GM19099 (cell line): Measurements from ENCODE around the gene LACTBL1.

Experiments
- POLR2A ChIP-seq: IDR thresholded peaks from 3 replicates; pipeline ENCODE4 v1.6.1; 2011; ENCODE audit warnings: low read depth; ENCODE audit not compliant: insufficient read length; ENCODE audit errors: extremely low read depth

LACTBL1 gene

DNA sequence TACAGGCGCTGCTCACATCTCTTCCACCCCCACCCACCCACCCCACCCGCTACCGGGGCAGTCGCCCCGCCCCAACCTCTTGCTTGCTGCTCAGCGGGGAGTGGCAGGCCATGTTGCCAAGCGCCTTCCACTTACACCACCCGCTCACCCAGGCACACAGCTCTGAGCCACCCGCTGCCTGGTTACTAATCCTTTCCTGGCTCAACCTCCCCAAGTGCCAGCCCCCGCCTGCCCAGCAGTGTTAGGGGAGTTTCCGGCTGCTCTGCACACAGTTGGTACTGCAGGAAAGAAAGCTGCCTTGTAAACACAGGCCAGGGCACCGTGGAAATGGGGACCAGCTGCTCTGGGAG is 56.2 kb downstream of the LACTBL1 start:
- TF ChIP-seq POLR2A = no peak

DNA sequence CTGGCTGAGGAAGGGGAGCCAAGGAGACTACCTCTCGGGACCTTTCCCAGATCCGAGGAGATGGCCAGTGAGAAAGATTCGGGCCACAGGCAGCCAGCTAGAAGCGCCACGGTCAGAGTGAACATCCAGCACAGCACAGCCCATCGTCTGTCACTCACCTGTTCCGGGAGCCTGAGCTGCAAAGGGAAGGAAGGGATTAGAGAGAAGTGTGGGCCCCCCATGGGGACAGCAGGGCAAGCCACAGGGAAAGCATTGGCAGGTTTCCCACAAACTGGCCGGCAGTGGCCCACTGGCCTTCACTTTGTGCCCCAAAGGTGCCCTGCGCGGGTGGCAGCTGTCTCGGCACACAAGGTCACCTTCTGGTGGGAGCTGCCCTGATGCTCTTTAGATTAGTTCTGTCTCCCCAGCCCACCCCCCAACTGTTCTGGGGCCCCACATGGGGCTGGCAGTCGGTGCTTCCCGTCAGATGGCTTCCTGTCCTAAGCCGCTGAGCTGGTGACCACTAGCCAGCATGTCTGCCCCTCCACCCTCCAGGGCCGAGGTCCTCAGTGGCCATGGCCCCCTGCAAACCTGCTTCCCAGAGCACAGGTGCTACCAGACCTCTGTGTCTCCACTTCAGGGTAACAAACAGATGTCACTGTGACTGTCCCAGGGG is 56.7 kb downstream of the LACTBL1 start:
- TF ChIP-seq POLR2A = no peak

- no peak for TF ChIP-seq POLR2A
Measured at GRCh38 chr1:22915231-22915630, 57.4 kb downstream of the LACTBL1 start.

DNA sequence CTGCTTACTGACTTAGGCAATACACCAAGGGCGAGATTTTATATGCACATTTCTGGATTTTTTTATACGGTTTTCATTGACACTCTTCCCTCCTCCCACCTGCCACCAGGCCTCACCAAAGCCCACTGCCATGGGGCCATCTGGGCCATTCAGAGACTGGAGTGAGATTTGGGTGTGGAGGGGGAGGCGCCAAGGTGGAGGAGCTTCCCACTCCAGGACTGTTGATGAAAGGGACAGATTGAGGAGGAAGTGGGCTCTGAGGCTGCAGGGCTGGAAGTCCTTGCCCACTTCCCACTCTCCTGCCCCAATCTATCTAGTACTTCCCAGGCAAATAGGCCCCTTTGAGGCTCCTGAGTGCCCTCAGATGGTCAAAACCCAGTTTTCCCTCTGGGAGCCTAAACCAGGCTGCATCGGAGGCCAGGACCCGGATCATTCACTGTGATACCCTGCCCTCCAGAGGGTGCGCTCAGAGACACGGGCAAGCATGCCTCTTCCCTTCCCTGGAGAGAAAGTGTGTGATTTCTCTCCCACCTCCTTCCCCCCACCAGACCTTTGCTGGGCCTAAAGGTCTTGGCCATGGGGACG is 57.9 kb downstream of the LACTBL1 start:
- no peak for TF ChIP-seq POLR2A

DNA sequence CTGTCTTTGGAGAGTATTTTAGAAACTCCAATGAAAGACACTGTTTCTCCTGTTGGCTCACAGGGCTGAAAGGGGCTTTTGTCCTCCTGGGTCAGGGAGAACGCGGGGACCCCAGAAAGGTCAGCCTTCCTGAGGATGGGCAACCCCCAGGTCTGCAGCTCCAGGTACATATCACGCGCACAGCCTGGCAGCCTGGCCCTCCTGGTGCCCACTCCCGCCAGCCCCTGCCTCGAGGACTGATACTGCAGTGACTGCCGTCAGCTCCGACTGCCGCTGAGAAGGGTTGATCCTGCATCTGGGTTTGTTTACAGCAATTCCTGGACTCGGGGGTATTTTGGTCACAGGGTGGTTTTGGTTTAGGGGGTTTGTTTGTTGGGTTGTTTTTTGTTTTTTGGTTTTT is 58.5 kb downstream of the LACTBL1 start:
- TF ChIP-seq POLR2A = no peak

GRCh38 chr1:22913421-22914141 is 59.1 kb downstream of the LACTBL1 start:
- TF ChIP-seq POLR2A = no peak

GRCh38 chr1:22912311-22912710 is 60.4 kb downstream of the LACTBL1 start:
- TF ChIP-seq POLR2A = no peak

- no peak for TF ChIP-seq POLR2A
Measured at GRCh38 chr1:22910986-22911651, 61.5 kb downstream of the LACTBL1 start.

GRCh38 chr1:22910286-22910685 is 62.4 kb downstream of the LACTBL1 start:
- no peak for TF ChIP-seq POLR2A

- no peak for TF ChIP-seq POLR2A
Measured at GRCh38 chr1:22908880-22909426, 63.7 kb downstream of the LACTBL1 start.

GRCh38 chr1:22907528-22907927 is 65.1 kb downstream of the LACTBL1 start:
- TF ChIP-seq POLR2A = no peak

DNA sequence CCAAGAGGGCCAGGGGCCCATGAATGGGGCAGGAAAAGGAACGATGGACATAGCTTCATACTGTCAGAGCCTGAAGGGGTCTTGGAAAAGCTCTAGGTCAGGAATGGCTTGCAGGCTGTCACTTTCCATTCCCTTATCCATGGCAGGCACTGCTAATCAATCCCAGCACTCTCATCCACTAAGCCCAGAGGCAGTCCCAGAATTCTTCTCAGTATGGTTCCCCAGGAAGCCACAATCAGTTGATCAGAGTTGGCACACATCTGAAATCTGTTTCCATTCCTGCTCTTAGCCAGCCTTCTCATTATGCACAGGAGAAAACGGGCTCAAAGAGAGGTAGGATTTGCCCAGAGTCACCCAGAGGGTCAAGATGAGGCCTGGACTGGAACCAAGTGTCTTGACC is 65.7 kb downstream of the LACTBL1 start:
- no peak for TF ChIP-seq POLR2A

- no peak for TF ChIP-seq POLR2A
Measured at GRCh38 chr1:22903113-22903512, 69.6 kb downstream of the LACTBL1 start.
